ENCODE data around the gene PCSK5.
"Not testable (repeated sequence)": the region's sequence is repeated elsewhere in the genome, so short reads cannot be mapped to it uniquely, and the experiment has no call there.

PCSK5 gene

GRCh38 chr9:76020652-76021051 lies 130.2 kb downstream of the PCSK5 start:
- DNase-seq: no peak

- DNase-seq: no peak
These were observed 131.8 kb downstream of the PCSK5 start for GRCh38 chr9:76022317-76022716.

GRCh38 chr9:76023715-76024195 lies 133.3 kb downstream of the PCSK5 start:
- no peak for DNase-seq

- no peak for DNase-seq
These were observed 134.8 kb downstream of the PCSK5 start for GRCh38 chr9:76025286-76025685.

- no peak for DNase-seq
These were observed 136.3 kb downstream of the PCSK5 start for GRCh38 chr9:76026796-76027195.

- no peak for DNase-seq
These were observed 136.9 kb downstream of the PCSK5 start for GRCh38 chr9:76027416-76027815.

- DNase-seq: no peak
These were observed 137.4 kb downstream of the PCSK5 start for GRCh38 chr9:76027861-76028260.

- DNase-seq: no peak
These were observed 141.7 kb downstream of the PCSK5 start for GRCh38 chr9:76032038-76032796.

- no peak for DNase-seq
These were observed 142.4 kb downstream of the PCSK5 start for GRCh38 chr9:76032797-76033373.

GRCh38 chr9:76034049-76034448 lies 143.6 kb downstream of the PCSK5 start:
- DNase-seq: no peak

GRCh38 chr9:76036762-76037161 lies 146.3 kb downstream of the PCSK5 start:
- DNase-seq: no peak

GRCh38 chr9:76037587-76038225 lies 147.2 kb downstream of the PCSK5 start:
- no peak for DNase-seq

- DNase-seq: no peak
These were observed 148.0 kb downstream of the PCSK5 start for GRCh38 chr9:76038431-76038830.

GRCh38 chr9:76044266-76044819 lies 153.9 kb downstream of the PCSK5 start:
- DNase-seq: no peak

- no peak for DNase-seq
These were observed 154.7 kb downstream of the PCSK5 start for GRCh38 chr9:76045221-76045620.

- no peak for DNase-seq
These were observed 158.9 kb downstream of the PCSK5 start for GRCh38 chr9:76049341-76049740.

- DNase-seq: no peak
These were observed 177.2 kb downstream of the PCSK5 start for GRCh38 chr9:76067696-76068095.

GRCh38 chr9:76077537-76077936 lies 187.1 kb downstream of the PCSK5 start:
- no peak for DNase-seq

GRCh38 chr9:76081281-76081680 lies 190.8 kb downstream of the PCSK5 start:
- DNase-seq: not testable (repeated sequence)

GRCh38 chr9:76082057-76082456 lies 191.6 kb downstream of the PCSK5 start:
- DNase-seq: no peak

- DNase-seq: no peak
These were observed 195.1 kb downstream of the PCSK5 start for GRCh38 chr9:76085596-76085995.

GRCh38 chr9:76086539-76086938 lies 196.1 kb downstream of the PCSK5 start:
- no peak for DNase-seq

- DNase-seq: peak; percentile 19
These were observed 197.5 kb downstream of the PCSK5 start for GRCh38 chr9:76087976-76088375.

- DNase-seq: no peak
These were observed 199.9 kb downstream of the PCSK5 start for GRCh38 chr9:76090330-76090729.
